Stimulated activated CD8-positive, alpha-beta memory T cell treated with anti-CD3 and anti-CD28 coated beads, Interleukin-4, amount 100 ng/mL, for 24 hours (primary cell): Measurements from ENCODE around the gene CRAT.

Experiments used
- DNase-seq: peaks from one replicate; pipeline ENCODE4 v3.0.0-alpha.2; 2020; ENCODE audit warnings: low read depth

The CRAT gene

GRCh38 chr9:129060991-129061390 lies 49.6 kb downstream of the CRAT start:
- no peak for DNase-seq

DNA sequence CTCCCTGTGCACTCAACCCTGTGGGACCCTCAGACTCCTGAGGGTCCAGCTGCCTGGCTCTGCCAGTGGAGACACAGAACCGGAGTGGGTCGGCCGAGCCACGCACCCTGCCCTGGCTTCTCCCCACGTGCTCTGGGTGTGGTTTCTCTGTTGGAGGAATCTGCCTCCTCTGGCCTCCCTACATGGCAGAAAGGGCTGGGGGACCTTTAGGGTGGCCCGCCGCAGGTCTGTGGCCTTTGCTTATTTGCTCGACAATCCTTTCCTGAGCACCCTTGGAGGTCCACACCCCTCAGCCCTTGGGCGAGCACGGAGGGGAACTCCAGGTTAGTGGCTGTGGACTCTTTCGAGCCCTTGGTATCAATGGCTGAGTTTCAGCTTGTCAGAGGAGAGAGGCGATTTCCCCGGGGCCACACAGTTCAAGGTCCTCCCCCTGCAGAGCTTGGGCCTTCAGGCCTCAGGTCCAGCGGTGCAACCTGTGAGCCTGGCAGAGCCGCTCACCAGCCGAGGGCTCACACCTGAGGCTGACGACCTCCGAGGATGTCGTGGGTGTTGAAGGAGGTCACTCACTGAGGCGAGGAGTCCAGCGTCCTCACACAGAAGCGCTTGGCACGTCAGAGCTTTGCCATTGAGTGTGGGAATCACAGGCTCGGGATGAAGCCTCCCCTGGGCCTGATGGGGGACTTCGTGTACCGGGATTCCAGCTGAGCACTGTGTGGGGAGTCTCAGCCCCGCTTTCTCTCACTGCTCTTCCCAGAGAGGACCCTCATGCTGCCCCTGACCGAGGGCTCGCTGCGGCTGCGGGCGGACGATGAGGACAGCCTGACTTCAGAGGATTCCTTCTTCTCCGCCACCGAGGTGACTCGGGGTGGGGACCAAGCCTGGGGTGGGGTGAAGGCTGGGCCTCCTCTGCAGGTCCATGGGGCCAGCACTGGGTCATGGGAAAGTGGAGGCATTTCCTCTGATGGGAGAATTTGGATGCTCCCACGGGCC lies 50.5 kb downstream of the CRAT start:
- no peak for DNase-seq

DNA sequence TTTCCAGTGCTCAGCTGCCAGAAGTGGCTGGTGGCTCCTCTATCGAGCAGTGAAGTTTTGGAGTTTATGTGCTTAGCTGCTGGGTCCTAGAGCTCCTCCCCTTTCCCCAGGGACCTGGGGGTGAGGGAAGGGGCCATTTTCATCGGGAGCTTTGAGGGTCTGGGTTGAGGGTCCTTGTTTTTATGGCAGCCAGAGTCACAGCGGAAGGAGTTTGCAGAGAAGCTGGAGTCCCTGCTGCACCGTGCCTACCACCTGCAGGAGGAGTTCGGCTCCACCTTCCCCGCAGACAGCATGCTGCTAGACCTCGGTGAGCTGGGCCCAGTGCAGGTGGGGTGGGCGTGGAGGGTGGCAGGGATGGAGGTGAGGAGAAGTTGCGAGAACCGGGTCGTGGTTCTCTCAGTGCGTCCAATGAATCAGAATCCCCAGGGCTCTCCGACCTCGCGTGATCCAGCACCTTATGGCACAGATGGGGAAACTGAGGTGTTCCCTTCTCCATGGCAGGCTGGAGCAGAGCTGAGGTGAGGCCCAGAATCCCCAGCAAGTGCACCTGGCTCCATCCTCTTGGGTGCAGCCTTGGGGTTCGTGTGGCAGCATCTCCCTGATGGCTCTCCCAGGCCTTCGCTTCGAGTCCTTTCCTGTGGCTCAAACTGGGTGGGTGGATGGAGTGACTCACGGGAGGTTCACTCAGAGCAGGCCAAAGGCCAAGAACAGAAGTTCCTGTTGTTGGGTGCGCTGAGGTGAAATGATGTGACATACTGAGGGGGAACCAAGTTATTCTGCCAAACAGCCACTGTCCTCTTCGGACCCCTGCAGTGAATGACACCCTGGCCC lies 51.4 kb downstream of the CRAT start:
- DNase-seq, result no peak

- DNase-seq, result no peak
Observed at GRCh38 chr9:129054163-129054851, 56.3 kb downstream of the CRAT start.

DNA sequence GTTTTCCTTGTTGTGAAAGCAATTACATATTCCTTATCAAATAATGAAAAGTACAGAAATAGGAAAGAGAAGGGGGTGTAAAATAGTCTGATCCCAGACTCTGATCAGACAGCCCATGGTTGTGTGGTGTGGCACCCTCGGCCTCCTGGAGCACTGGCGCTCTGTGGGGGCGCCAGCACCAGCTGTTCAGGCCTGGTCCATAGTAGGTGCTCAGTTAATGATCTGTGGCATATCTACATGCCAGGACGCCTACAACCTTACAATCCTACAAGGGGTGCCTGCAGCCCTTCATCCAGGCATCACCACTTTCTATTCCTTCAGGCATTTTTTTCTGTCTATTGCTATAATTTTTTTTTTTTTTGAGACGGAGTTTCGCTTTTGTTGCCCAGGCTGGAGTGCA lies 57.6 kb downstream of the CRAT start:
- DNase-seq, result no peak

DNA sequence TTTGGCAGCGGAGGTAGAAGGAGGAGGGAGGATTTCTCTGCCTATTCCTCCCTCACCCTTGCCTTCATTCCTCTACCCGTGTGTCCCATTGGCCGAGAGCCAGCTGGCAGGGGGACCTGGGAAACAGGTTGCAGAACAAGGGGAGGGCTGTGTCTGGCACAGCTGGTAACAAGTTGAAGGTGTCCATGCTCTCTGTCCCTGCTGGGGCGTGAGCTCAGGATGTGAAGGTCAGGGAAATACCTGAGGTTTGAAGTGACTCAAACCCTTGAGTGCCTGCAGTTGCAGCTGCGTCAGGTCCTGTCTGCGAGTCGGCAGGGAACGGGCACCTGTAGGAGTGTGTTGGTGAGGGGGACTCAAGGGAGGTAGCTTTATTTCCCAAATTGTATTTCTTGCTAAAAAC lies 58.0 kb downstream of the CRAT start:
- DNase-seq, result no peak
